Loucy (cell line): ENCODE results near the gene FOXC1.

Experiments
- H2AFZ ChIP-seq: fragments of 200-600 bp; sonication (generic); 2 replicates; pipeline ENCODE4 v1.6.0; 2016; ENCODE audit warnings: antibody characterized with exemption, mild to moderate bottlenecking, low read length, moderate library complexity
- H3F3A ChIP-seq: fragments of 200-600 bp; 2 replicates; pipeline ENCODE4 v1.6.0; 2016; ENCODE audit warnings: antibody characterized with exemption, low read depth, mild to moderate bottlenecking
- H3K27me3 ChIP-seq: fragments of 200-600 bp; sonication (generic); 2 replicates; pipeline ENCODE4 v1.6.1; 2014; ENCODE audit warnings: low read length, mild to moderate bottlenecking; ENCODE audit not compliant: insufficient read depth, poor library complexity, severe bottlenecking
- H3K36me3 ChIP-seq: fragments of 200-600 bp; sonication (generic); 2 replicates; pipeline ENCODE4 v1.6.1; 2016; ENCODE audit warnings: low read length; ENCODE audit not compliant: insufficient read depth
- H3K4me1 ChIP-seq: fragments of 200-600 bp; sonication (generic); 2 replicates; pipeline ENCODE4 v1.5.1; 2014; ENCODE audit warnings: low read length, mild to moderate bottlenecking; ENCODE audit not compliant: insufficient read depth, poor library complexity, severe bottlenecking
- H3K4me2 ChIP-seq: fragments of 200-600 bp; sonication (generic); 2 replicates; pipeline ENCODE4 v1.6.0; 2014; ENCODE audit warnings: antibody characterized with exemption, low read length, low read depth, mild to moderate bottlenecking; ENCODE audit not compliant: poor library complexity, severe bottlenecking
- H3K4me3 ChIP-seq: fragments of 200-600 bp; sonication (generic); 2 replicates; pipeline ENCODE4 v1.5.1; 2014; ENCODE audit warnings: low read length, mild to moderate bottlenecking, mixed read lengths; ENCODE audit not compliant: poor library complexity, severe bottlenecking
- H3K79me2 ChIP-seq: fragments of 200-600 bp; sonication (generic); 2 replicates; pipeline ENCODE4 v1.6.1; 2014; ENCODE audit warnings: low read length; ENCODE audit not compliant: insufficient read depth
- H3K9ac ChIP-seq: fragments of 200-600 bp; sonication (generic); 2 replicates; pipeline ENCODE4 v1.6.0; 2014; ENCODE audit warnings: mild to moderate bottlenecking, low read depth, low read length, moderate library complexity; ENCODE audit not compliant: poor library complexity, severe bottlenecking
- H3K9me2 ChIP-seq: fragments of 200-600 bp; sonication (generic); replicated peaks from 2 replicates; pipeline ENCODE4 v1.6.1; 2016; ENCODE audit warnings: low read depth, low read length, mixed read lengths
- H3K9me3 ChIP-seq: fragments of 200-600 bp; sonication (generic); 2 replicates; pipeline ENCODE4 v1.6.1; 2014; ENCODE audit warnings: mild to moderate bottlenecking, antibody characterized with exemption, low read length, low read depth; ENCODE audit not compliant: insufficient read depth
- H4K20me1 ChIP-seq: fragments of 200-600 bp; sonication (generic); 2 replicates; pipeline ENCODE4 v1.6.0; 2014; ENCODE audit warnings: antibody characterized with exemption, low read length, mild to moderate bottlenecking; ENCODE audit not compliant: insufficient read depth, poor library complexity, severe bottlenecking
- EZH2phosphoT487 ChIP-seq: fragments of 200-600 bp; IDR thresholded peaks from 2 replicates; pipeline ENCODE4 v1.6.1; 2018; ENCODE audit warnings: antibody characterized with exemption, mild to moderate bottlenecking, moderate library complexity, borderline replicate concordance
- TF ChIP-seq, protein P1 (sequence below): fragments of 200-600 bp; sonication (generic); conservative IDR thresholded peaks from 2 replicates; pipeline ENCODE4 v1.5.1; 2014; ENCODE audit warnings: mild to moderate bottlenecking, antibody characterized with exemption, low read length

Gene FOXC1

GRCh38 chr6:1615151-1615852, 5.6 kb downstream of the FOXC1 start:
- H3K9me2 ChIP-seq: no peaks in the 10 kb centered on the region
- H3K4me3 ChIP-seq: no peak overlapping the region
- H3K9ac ChIP-seq: no peak overlapping the region
- no peaks in the 10 kb centered on the region for H3K9me3 ChIP-seq
- H3K36me3 ChIP-seq: no peaks in the 10 kb centered on the region
- TF ChIP-seq, protein P1, sequence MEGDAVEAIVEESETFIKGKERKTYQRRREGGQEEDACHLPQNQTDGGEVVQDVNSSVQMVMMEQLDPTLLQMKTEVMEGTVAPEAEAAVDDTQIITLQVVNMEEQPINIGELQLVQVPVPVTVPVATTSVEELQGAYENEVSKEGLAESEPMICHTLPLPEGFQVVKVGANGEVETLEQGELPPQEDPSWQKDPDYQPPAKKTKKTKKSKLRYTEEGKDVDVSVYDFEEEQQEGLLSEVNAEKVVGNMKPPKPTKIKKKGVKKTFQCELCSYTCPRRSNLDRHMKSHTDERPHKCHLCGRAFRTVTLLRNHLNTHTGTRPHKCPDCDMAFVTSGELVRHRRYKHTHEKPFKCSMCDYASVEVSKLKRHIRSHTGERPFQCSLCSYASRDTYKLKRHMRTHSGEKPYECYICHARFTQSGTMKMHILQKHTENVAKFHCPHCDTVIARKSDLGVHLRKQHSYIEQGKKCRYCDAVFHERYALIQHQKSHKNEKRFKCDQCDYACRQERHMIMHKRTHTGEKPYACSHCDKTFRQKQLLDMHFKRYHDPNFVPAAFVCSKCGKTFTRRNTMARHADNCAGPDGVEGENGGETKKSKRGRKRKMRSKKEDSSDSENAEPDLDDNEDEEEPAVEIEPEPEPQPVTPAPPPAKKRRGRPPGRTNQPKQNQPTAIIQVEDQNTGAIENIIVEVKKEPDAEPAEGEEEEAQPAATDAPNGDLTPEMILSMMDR: no peak
- no peak for TF ChIP-seq EZH2phosphoT487
- H3F3A ChIP-seq: no peaks in the 10 kb centered on the region
- no peaks in the 10 kb centered on the region for H4K20me1 ChIP-seq
- no peak overlapping the region for H3K4me2 ChIP-seq
- no peaks in the 10 kb centered on the region for H3K27me3 ChIP-seq
- H3K79me2 ChIP-seq: no peaks in the 10 kb centered on the region
- no peak overlapping the region for H2AFZ ChIP-seq
- H3K4me1 ChIP-seq: no peaks in the 10 kb centered on the region

GRCh38 chr6:1615853-1616420, 6.2 kb downstream of the FOXC1 start:
- Histone ChIP-seq H3K4me3 (no peak overlapping the region), H3K9me2 (no peaks in the 10 kb centered on the region), H3K9ac (no peak overlapping the region), H3K9me3 (no peaks in the 10 kb centered on the region), H3K27me3 (no peaks in the 10 kb centered on the region), H4K20me1 (no peaks in the 10 kb centered on the region), H3K4me1 (no peaks in the 10 kb centered on the region), H3F3A (no peaks in the 10 kb centered on the region), H3K36me3 (no peaks in the 10 kb centered on the region), H2AFZ (no peak overlapping the region), H3K79me2 (no peaks in the 10 kb centered on the region), H3K4me2 (no peak overlapping the region)
- TF ChIP-seq, protein P1: no peak
- no peak for TF ChIP-seq EZH2phosphoT487

DNA sequence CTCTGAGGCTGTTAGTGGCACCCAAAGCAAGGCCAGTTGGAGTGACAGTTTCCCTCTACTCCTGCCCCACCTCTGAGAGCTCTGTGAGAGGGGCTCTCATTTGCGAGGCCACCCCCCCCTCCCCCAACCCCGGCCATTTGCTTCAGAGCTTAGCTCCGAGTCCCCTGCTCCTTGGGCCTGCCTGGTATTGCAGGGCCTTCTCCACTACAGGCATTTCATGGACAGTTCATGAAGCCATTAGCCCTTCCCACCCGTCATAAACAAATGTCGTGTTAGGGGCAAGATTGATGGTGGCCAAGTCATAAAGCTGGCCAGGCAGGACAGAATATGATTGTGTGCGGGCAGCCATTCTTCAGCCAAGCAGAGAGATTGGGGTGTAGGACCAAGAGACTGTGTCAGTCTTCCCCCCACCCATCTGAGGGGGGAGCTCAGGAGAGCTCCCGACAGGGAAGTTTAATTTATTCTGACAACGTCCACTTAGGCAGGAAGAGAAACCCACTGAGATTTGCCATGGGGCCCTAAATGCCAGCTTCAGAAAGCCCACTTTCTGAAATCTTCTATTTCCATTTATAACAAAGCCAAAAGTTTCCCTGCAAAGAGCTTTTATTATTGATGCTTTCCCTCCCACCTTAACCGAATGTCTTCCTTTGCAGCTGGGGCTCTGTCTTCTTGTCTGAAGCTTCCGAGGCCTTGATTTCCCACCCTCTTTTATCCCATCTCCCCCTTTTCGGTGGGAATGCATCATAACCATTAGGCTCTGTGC, 7.2 kb downstream of the FOXC1 start:
- H3K79me2 ChIP-seq: no peaks in the 10 kb centered on the region
- H3K9ac ChIP-seq: no peak overlapping the region
- no peaks in the 10 kb centered on the region for H3K27me3 ChIP-seq
- H3K36me3 ChIP-seq: no peaks in the 10 kb centered on the region
- H3K4me1 ChIP-seq: no peaks in the 10 kb centered on the region
- no peak overlapping the region for H3K4me3 ChIP-seq
- no peaks in the 10 kb centered on the region for H3K9me3 ChIP-seq
- no peak overlapping the region for H3K4me2 ChIP-seq
- H4K20me1 ChIP-seq: no peaks in the 10 kb centered on the region
- H3K9me2 ChIP-seq: no peaks in the 10 kb centered on the region
- no peaks in the 10 kb centered on the region for H3F3A ChIP-seq
- H2AFZ ChIP-seq: no peak overlapping the region
- no peak for TF ChIP-seq EZH2phosphoT487
